ENCODE measurements around the gene ZNF831.

Gene ZNF831

GRCh38 chr20:59247731-59248684, 84.4 kb downstream of the ZNF831 start:
- Histone ChIP-seq H2AFZ (ENCODE audit: low read depth, low read length) (no peak overlapping the region), H3K9me3 (ENCODE audit: insufficient read depth, low read length, severe bottlenecking) (no peaks in the 10 kb centered on the region), H3K27ac (ENCODE audit: low read length) (no peak overlapping the region), H3K79me2 (ENCODE audit: insufficient read depth, low read length) (no peaks in the 10 kb centered on the region), H3K4me3 (ENCODE audit: low read depth in 1 of 2, low read length in 2 of 2) (no peak overlapping the region), H3K9ac (ENCODE audit: low read depth, low read length) (no peak overlapping the region), H3K36me3 (ENCODE audit: insufficient read depth, low read length) (no peaks in the 10 kb centered on the region), H3K4me1 (ENCODE audit: insufficient read depth, low read length) (peaks cover 6% of the 10 kb centered on the region), H3K27me3 (ENCODE audit: insufficient read depth, low read length, poor library complexity) (peaks cover 50% of the 10 kb centered on the region), H4K20me1 (ENCODE audit: insufficient read depth, low read length) (no peaks in the 10 kb centered on the region; the same call in 1 of the 2 replicates), H3K4me2 (ENCODE audit: insufficient read depth, low read length) (no peak overlapping the region)
- TF ChIP-seq EZH2 (IDR thresholded peaks at IDR 0.05; ENCODE audit: borderline replicate concordance, low read depth, low read length, severe bottlenecking) = no peak
- no peak for TF ChIP-seq CTCF (IDR thresholded peaks at IDR 0.05; ENCODE audit: borderline replicate concordance, extremely low read depth, low read length, poor library complexity, severe bottlenecking)
- ATAC-seq (ENCODE audit: insufficient read depth, low read depth) = no peak
- no peak for DNase-seq

DNA sequence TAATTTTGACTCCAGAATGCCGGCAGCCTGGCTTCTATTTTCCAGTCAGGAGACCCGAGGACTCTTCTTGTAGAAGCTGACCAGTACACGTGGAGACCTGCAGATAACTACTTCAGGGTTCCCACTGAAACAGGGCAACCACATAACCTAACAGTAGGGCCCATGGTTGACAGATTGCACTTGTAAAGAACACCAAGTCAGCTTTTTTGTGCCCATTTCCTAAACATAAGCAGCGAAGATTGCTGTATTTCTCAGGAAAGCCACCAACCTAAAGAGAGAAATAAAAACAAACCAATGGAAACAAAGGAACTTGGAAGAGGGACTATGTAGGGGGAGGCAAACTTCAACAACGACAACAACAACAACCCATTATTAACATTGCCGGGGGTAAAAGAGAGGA, 86.7 kb downstream of the ZNF831 start:
- ATAC-seq (ENCODE audit: insufficient read depth, low read depth) = no peak

GRCh38 chr20:59253325-59253724, 89.7 kb downstream of the ZNF831 start:
- H3K4me2 ChIP-seq (ENCODE audit: insufficient read depth, low read length) = no peak overlapping the region

More for the DNA sequence above, 86.7 kb downstream of the ZNF831 start:
- Histone ChIP-seq H3K9ac (ENCODE audit: low read depth, low read length) (no peak overlapping the region), H3K4me1 (ENCODE audit: insufficient read depth, low read length) (peaks cover 19% of the 10 kb centered on the region), H3K9me3 (ENCODE audit: insufficient read depth, low read length, severe bottlenecking) (no peaks in the 10 kb centered on the region), H3K27ac (ENCODE audit: low read length) (no peak overlapping the region), H3K79me2 (ENCODE audit: insufficient read depth, low read length) (no peaks in the 10 kb centered on the region), H3K36me3 (ENCODE audit: insufficient read depth, low read length) (no peaks in the 10 kb centered on the region), H3K27me3 (ENCODE audit: insufficient read depth, low read length, poor library complexity) (peaks cover 42% of the 10 kb centered on the region), H3K4me2 (ENCODE audit: insufficient read depth, low read length) (no peak overlapping the region), H4K20me1 (ENCODE audit: insufficient read depth, low read length) (no peaks in the 10 kb centered on the region; the same call in 1 of the 2 replicates), H3K4me3 (ENCODE audit: low read depth in 1 of 2, low read length in 2 of 2) (no peak overlapping the region), H2AFZ (ENCODE audit: low read depth, low read length) (no peak overlapping the region)
- DNase-seq = no peak
- TF ChIP-seq CTCF (IDR thresholded peaks at IDR 0.05; ENCODE audit: borderline replicate concordance, extremely low read depth, low read length, poor library complexity, severe bottlenecking) = no peak
- TF ChIP-seq EZH2 (IDR thresholded peaks at IDR 0.05; ENCODE audit: borderline replicate concordance, low read depth, low read length, severe bottlenecking) = no peak

More at GRCh38 chr20:59253325-59253724, 89.7 kb downstream of the ZNF831 start:
- H3K9me3 ChIP-seq (ENCODE audit: insufficient read depth, low read length, severe bottlenecking) = no peaks in the 10 kb centered on the region
- peak; percentile 9 for DNase-seq
- peaks cover 43% of the 10 kb centered on the region for H3K27me3 ChIP-seq (ENCODE audit: insufficient read depth, low read length, poor library complexity)
- no peak overlapping the region for H3K4me3 ChIP-seq (ENCODE audit: low read depth in 1 of 2, low read length in 2 of 2)
- H3K27ac ChIP-seq (ENCODE audit: low read length) = no peak overlapping the region
- ATAC-seq (ENCODE audit: insufficient read depth, low read depth) = peak; percentile 70
- no peak overlapping the region for H2AFZ ChIP-seq (ENCODE audit: low read depth, low read length)
- H3K4me1 ChIP-seq (ENCODE audit: insufficient read depth, low read length) = peaks cover 19% of the 10 kb centered on the region
- no peaks in the 10 kb centered on the region for H3K79me2 ChIP-seq (ENCODE audit: insufficient read depth, low read length)
- no peaks in the 10 kb centered on the region for H4K20me1 ChIP-seq (ENCODE audit: insufficient read depth, low read length)
- no peaks in the 10 kb centered on the region for H3K36me3 ChIP-seq (ENCODE audit: insufficient read depth, low read length)
- no peak overlapping the region for H3K9ac ChIP-seq (ENCODE audit: low read depth, low read length)
- no peak for TF ChIP-seq EZH2 (IDR thresholded peaks at IDR 0.05; ENCODE audit: borderline replicate concordance, low read depth, low read length, severe bottlenecking)
- no peak for TF ChIP-seq CTCF (IDR thresholded peaks at IDR 0.05; ENCODE audit: borderline replicate concordance, extremely low read depth, low read length, poor library complexity, severe bottlenecking)
